PC-3 (cell line): ENCODE measurements around the gene PCBP3. TPM values are rescaled to one million over a fixed set of nuclear protein-coding genes. Genes with fewer than 3 reads are reported as not detected.
A peak's percentile ranks its signal among the peaks of the same experiment; 100 is the strongest.

Source experiments
- ATAC-seq: fragments of 200-7000 bp; cut with Tn5 transposase; 2 replicates; pipeline ENCODE4 v1.9.1; 2020; ENCODE audit warnings: mild to moderate bottlenecking, moderate library complexity
- BruUV-seq: library from RNA; stranded (reverse); fragments of 400-500 nt; replicated peaks from 2 replicates; lab custom pipeline; 2021; lab: Mats Ljungman, UMichigan
- CTCF ChIA-PET: fragments of 300-600 bp; sonication (Branson Sonifier 250); formaldehyde crosslinking; loops from one replicate; lab custom pipeline; 2022; ENCODE audit warnings: antibody characterized with exemption; lab: Charles Lee
- POLR2A ChIA-PET: fragments of 300-600 bp; sonication (Branson Sonifier 250); formaldehyde crosslinking; loops from one replicate; lab custom pipeline; 2022; ENCODE audit warnings: antibody characterized with exemption; ENCODE audit not compliant: unreplicated experiment; lab: Charles Lee
- DNase-seq: peaks from one replicate; pipeline ENCODE4 v3.0.0-alpha.2; 2015
- H2AFZ ChIP-seq: fragments of 300-600 bp; sonication (generic); 2 replicates; pipeline ENCODE4 v1.6.0; 2016; ENCODE audit warnings: antibody characterized with exemption, low read length
- H3F3A ChIP-seq: fragments of 300-600 bp; sonication (generic); one replicate; pipeline ENCODE4 v1.6.0; 2017; ENCODE audit warnings: antibody characterized with exemption, low read length, control low read depth, mild to moderate bottlenecking; ENCODE audit not compliant: unreplicated experiment
- H3K27ac ChIP-seq: fragments of 300-600 bp; sonication (generic); 2 replicates; pipeline ENCODE4 v1.5.1; 2016; ENCODE audit warnings: mild to moderate bottlenecking, low read length
- H3K27me3 ChIP-seq: fragments of 300-600 bp; sonication (generic); 2 replicates; pipeline ENCODE4 v1.6.1; 2016; ENCODE audit warnings: low read length, mixed read lengths
- H3K36me3 ChIP-seq: fragments of 300-600 bp; sonication (generic); 2 replicates; pipeline ENCODE4 v1.6.1; 2016; ENCODE audit warnings: low read depth, mixed run types, low read length, mixed read lengths
- H3K4me1 ChIP-seq: fragments of 300-600 bp; sonication (generic); 2 replicates; pipeline ENCODE4 v1.5.1; 2016; ENCODE audit warnings: low read length; ENCODE audit not compliant: insufficient read depth
- H3K4me2 ChIP-seq: fragments of 300-600 bp; sonication (generic); 2 replicates; pipeline ENCODE4 v1.6.0; 2016; ENCODE audit warnings: low read length
- H3K4me3 ChIP-seq: fragments of 300-600 bp; sonication (generic); 2 replicates; pipeline ENCODE4 v1.5.1; 2016; ENCODE audit warnings: mild to moderate bottlenecking, low read length, mixed read lengths
- H3K79me2 ChIP-seq: fragments of 300-600 bp; sonication (generic); 2 replicates; pipeline ENCODE4 v1.6.1; 2017; ENCODE audit warnings: low read length, mixed read lengths
- H3K9ac ChIP-seq: fragments of 300-600 bp; sonication (generic); 2 replicates; pipeline ENCODE4 v1.6.0; 2016; ENCODE audit warnings: mild to moderate bottlenecking, low read length
- H3K9me2 ChIP-seq: fragments of 300-600 bp; sonication (generic); replicated peaks from 2 replicates; pipeline ENCODE4 v1.6.1; 2016; ENCODE audit warnings: mixed run types, low read length, mixed read lengths
- H3K9me3 ChIP-seq: fragments of 300-600 bp; sonication (generic); 2 replicates; pipeline ENCODE4 v1.6.1; 2016; ENCODE audit warnings: low read length, mixed read lengths
- H4K20me1 ChIP-seq: fragments of 300-600 bp; sonication (generic); 2 replicates; pipeline ENCODE4 v1.6.1; 2016; ENCODE audit warnings: low read length, mixed read lengths
- CTCF ChIP-seq: fragments of 300-600 bp; sonication (generic); conservative IDR thresholded peaks from 2 replicates; pipeline ENCODE4 v1.5.1; 2017; ENCODE audit warnings: antibody characterized with exemption, low read depth, mild to moderate bottlenecking, low read length
- EZH2 ChIP-seq: fragments of 300-600 bp; sonication (generic); IDR thresholded peaks from one replicate; pipeline ENCODE4 v1.6.1; 2017; ENCODE audit warnings: antibody characterized with exemption, mild to moderate bottlenecking, low read length; ENCODE audit not compliant: unreplicated experiment
- EZH2phosphoT487 ChIP-seq: fragments of 300-600 bp; sonication (generic); IDR thresholded peaks from 2 replicates; pipeline ENCODE4 v1.6.1; 2018; ENCODE audit warnings: mild to moderate bottlenecking, antibody characterized with exemption, low read length, borderline replicate concordance
- intact Hi-C: fragments of 100-400 bp; cut with micrococcal nuclease; formaldehyde crosslinking; loops from 2 replicates; pipeline ENCODE4 v1.9.0; 2023
- total RNA-seq: library from RNA; depleted of rRNA; stranded (reverse); fragments of >200 nt; gene quantifications from 2 replicates; pipeline ENCODE4 v1.2.3, GENCODE V29; 2014

PCBP3 gene
- total RNA-seq, 1 experiment from 2014 or later, result 2.4 TPM

GRCh38 chr21:45979141-45979631 lies 335.7 kb downstream of the PCBP3 start:
- CTCF ChIA-PET, result no interaction called here
- intact Hi-C loops, result loop anchor here (2.0 kb wide), 1 partner anchor 122 kb away; no protein-coding TSS in a partner anchor
- peak overlapping the region; percentile 43 for H3K4me2 ChIP-seq
- peaks cover 17% of the 10 kb centered on the region for H4K20me1 ChIP-seq
- no peak for TF ChIP-seq CTCF
- no peak for TF ChIP-seq EZH2
- no peak for TF ChIP-seq EZH2phosphoT487
- no peak overlapping the region; the same call in 1 of the 2 replicates for H3K4me3 ChIP-seq
- H3K27ac ChIP-seq, result peak overlapping the region; percentile 84
- no peak overlapping the region for H2AFZ ChIP-seq
- peaks cover 1% of the 10 kb centered on the region for H3K36me3 ChIP-seq
- peak overlapping the region; percentile 35 for H3K9ac ChIP-seq
- H3K9me3 ChIP-seq, result no peaks in the 10 kb centered on the region
- peaks cover 12% of the 10 kb centered on the region for H3F3A ChIP-seq
- H3K9me2 ChIP-seq, result no peaks in the 10 kb centered on the region
- DNase-seq (peak; percentile 79), ATAC-seq (peak; percentile 34)
- H3K27me3 ChIP-seq, result no peaks in the 10 kb centered on the region
- BruUV-seq, result no TSS peak
- H3K79me2 ChIP-seq, result peaks cover 36% of the 10 kb centered on the region
- H3K4me1 ChIP-seq, result peaks cover 52% of the 10 kb centered on the region
- POLR2A ChIA-PET, result no interaction called here

GRCh38 chr21:45979651-45980050 lies 336.1 kb downstream of the PCBP3 start:
- DNase-seq, result peak; percentile 11
- peaks cover 9% of the 10 kb centered on the region for H3F3A ChIP-seq
- H3K9me2 ChIP-seq, result no peaks in the 10 kb centered on the region
- peaks cover 6% of the 10 kb centered on the region for H3K36me3 ChIP-seq
- intact Hi-C loops, result loop anchor here (2.0 to 5.0 kb wide), 2 partner anchors 73 to 121 kb away; no protein-coding TSS in a partner anchor
- H3K4me3 ChIP-seq, result no peak overlapping the region; the same call in 1 of the 2 replicates
- no TSS peak for BruUV-seq
- no peak overlapping the region for H2AFZ ChIP-seq
- POLR2A ChIA-PET, result no interaction called here
- H3K4me2 ChIP-seq, result peak overlapping the region; percentile 43
- TF ChIP-seq CTCF, result no peak
- no peak for TF ChIP-seq EZH2phosphoT487
- TF ChIP-seq EZH2, result no peak
- peaks cover 41% of the 10 kb centered on the region for H3K79me2 ChIP-seq
- CTCF ChIA-PET, result no interaction called here
- no peaks in the 10 kb centered on the region for H3K27me3 ChIP-seq
- peaks cover 52% of the 10 kb centered on the region for H3K4me1 ChIP-seq
- ATAC-seq, result no peak
- no peaks in the 10 kb centered on the region for H3K9me3 ChIP-seq
- peaks cover 21% of the 10 kb centered on the region for H4K20me1 ChIP-seq
- H3K9ac ChIP-seq, result peak overlapping the region; percentile 35
- H3K27ac ChIP-seq, result peak overlapping the region; percentile 84

- H3K9me2 ChIP-seq, result no peaks in the 10 kb centered on the region
- no peak for TF ChIP-seq EZH2phosphoT487
- TF ChIP-seq CTCF, result no peak
- no peak for TF ChIP-seq EZH2
- H3K4me2 ChIP-seq, result peak overlapping the region; percentile 92; the same call in 1 of the 2 replicates
- no peaks in the 10 kb centered on the region for H3K27me3 ChIP-seq
- H3K9me3 ChIP-seq, result no peaks in the 10 kb centered on the region
- H3K36me3 ChIP-seq, result peaks cover 12% of the 10 kb centered on the region
- ChIA-PET POLR2A (no interaction called here), CTCF (no interaction called here)
- peaks cover 46% of the 10 kb centered on the region for H3K4me1 ChIP-seq
- ATAC-seq (no peak), DNase-seq (no peak)
- H3F3A ChIP-seq, result peaks cover 4% of the 10 kb centered on the region
- peak overlapping the region; percentile 86; the same call in 1 of the 2 replicates for H3K9ac ChIP-seq
- no peak overlapping the region for H2AFZ ChIP-seq
- intact Hi-C loops, result loop anchor here (5.0 kb wide), 1 partner anchor 72 kb away; no protein-coding TSS in a partner anchor
- H3K4me3 ChIP-seq, result no peak overlapping the region; the same call in 1 of the 2 replicates
- peaks cover 47% of the 10 kb centered on the region for H3K79me2 ChIP-seq
- no TSS peak for BruUV-seq
- H4K20me1 ChIP-seq, result peaks cover 22% of the 10 kb centered on the region
- peak overlapping the region; percentile 84 for H3K27ac ChIP-seq
Measured at GRCh38 chr21:45980271-45980670, 336.7 kb downstream of the PCBP3 start.
